Upper lobe of right lung (tissue), 1 donor: ENCODE results near the gene TADA1. TPM values are rescaled to one million over a fixed set of nuclear protein-coding genes. Genes with fewer than 3 reads are reported as not detected.

ENCODE experiments used
- ATAC-seq: fragments of 200-7000 bp; cut with Tn5 transposase; one replicate; pipeline ENCODE4 v1.9.1; 2020; ENCODE audit warnings: mild to moderate bottlenecking, moderate library complexity
- DNase-seq: peaks from one replicate; pipeline ENCODE4 v3.0.0-alpha.2; 2020
- H3K27ac ChIP-seq: fragments of 200-600 bp; one replicate; pipeline ENCODE4 v1.8.0; 2022
- H3K27me3 ChIP-seq: fragments of 200-600 bp; one replicate; pipeline ENCODE4 v1.8.0; 2022; ENCODE audit warnings: mild to moderate bottlenecking
- H3K36me3 ChIP-seq: fragments of 200-600 bp; one replicate; pipeline ENCODE4 v1.8.0; 2022
- H3K4me1 ChIP-seq: fragments of 200-600 bp; one replicate; pipeline ENCODE4 v1.8.0; 2022
- H3K4me3 ChIP-seq: fragments of 200-600 bp; one replicate; pipeline ENCODE4 v1.8.0; 2022; ENCODE audit warnings: mild to moderate bottlenecking
- H3K9me3 ChIP-seq: fragments of 200-600 bp; one replicate; pipeline ENCODE4 v1.8.0; 2022
- intact Hi-C: fragments of 100-400 bp; cut with DNase I; formaldehyde crosslinking; loops from one replicate; pipeline ENCODE4 v1.11.0; 2022
- long read RNA-seq: library from polyadenylated mRNA; unstranded; transcript quantifications from one replicate; pipeline ENCODE4 v2.0.0, GENCODE V29; 2021
- total RNA-seq: library from RNA; stranded (reverse); fragmentation: NEBNext Ultra II Directional; extraction: Animal tissue kit (Norgen Biotek cat#: 25700); gene quantifications from one replicate; pipeline ENCODE4 v1.2.1, GENCODE V29; 2021
- TF ChIP-seq, protein P1 (sequence below): fragments of 200-600 bp; IDR thresholded peaks from one replicate; pipeline ENCODE4 v1.8.0; 2022; ENCODE audit warnings: antibody characterized with exemption
- donor health status: DM: no; HTN: yes; CAD: no; lungs with severe emphysema.

The TADA1 gene, protein sequence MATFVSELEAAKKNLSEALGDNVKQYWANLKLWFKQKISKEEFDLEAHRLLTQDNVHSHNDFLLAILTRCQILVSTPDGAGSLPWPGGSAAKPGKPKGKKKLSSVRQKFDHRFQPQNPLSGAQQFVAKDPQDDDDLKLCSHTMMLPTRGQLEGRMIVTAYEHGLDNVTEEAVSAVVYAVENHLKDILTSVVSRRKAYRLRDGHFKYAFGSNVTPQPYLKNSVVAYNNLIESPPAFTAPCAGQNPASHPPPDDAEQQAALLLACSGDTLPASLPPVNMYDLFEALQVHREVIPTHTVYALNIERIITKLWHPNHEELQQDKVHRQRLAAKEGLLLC
- total RNA-seq, result 9.5 TPM
- long read RNA-seq, transcript TADA1-201 (8 exons, 2,159 nt), result major isoform, 23 of 31 reads
- long read RNA-seq, partial matches to known transcripts, result 1 of 31 reads
- long read RNA-seq, other reads (novel, unspliced or antisense), result 7 of 31 reads

DNA sequence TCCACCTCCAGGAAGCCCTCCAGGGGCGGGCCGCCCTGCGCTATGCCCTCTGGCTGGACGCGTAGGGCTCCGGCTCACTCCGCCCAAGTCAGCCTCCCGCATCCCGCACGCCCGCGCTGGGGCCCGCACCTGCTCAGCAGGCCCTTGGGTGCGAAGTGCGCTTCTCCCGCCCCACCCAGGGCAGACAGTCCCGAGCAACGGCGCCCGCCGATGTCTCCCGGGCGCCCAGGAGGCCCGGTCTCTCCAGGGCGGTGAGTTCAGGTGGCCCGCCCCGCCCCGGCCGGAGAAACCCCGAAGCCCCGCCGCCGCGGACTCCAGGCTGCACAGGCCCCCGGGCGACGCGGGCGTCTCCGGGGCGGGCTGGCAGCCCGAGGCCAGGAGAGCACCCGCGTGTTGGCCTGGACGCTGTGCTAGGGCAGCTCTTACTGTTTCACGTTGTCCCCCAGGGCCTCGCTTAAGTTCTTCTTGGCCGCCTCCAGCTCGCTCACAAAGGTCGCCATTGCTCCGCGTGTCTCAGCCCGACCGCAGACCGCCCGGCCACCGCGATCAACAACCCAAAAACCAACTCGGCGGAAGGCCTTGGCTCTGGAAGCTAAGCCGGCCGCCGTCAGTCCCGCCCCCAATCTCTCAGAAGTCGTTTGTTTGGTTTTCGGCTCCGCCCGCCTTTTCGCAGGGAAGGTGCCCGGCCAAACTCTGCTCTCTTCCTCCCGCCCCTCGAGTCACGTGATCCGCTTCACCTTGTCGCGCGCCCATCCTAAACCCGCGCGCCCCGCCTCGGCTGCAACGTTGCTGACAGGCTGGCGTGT lies at the start of gene TADA1:
TSS of gene TADA1 (minus strand) at position 531 of the 806 bp plus-strand sequence. CDS start at position 500, 31 bp downstream.
- H3K4me1 ChIP-seq, result peaks cover 22% of the 10 kb centered on the region
- H3K27ac ChIP-seq, result peak within 1 kb of the TSS; percentile 95
- peak; percentile 99 for DNase-seq
- no peaks in the 10 kb centered on the region for H3K36me3 ChIP-seq
- H3K4me3 ChIP-seq, result peak within 1 kb of the TSS; percentile 96
- ATAC-seq, result peak; percentile 97
- TF ChIP-seq, protein P1, sequence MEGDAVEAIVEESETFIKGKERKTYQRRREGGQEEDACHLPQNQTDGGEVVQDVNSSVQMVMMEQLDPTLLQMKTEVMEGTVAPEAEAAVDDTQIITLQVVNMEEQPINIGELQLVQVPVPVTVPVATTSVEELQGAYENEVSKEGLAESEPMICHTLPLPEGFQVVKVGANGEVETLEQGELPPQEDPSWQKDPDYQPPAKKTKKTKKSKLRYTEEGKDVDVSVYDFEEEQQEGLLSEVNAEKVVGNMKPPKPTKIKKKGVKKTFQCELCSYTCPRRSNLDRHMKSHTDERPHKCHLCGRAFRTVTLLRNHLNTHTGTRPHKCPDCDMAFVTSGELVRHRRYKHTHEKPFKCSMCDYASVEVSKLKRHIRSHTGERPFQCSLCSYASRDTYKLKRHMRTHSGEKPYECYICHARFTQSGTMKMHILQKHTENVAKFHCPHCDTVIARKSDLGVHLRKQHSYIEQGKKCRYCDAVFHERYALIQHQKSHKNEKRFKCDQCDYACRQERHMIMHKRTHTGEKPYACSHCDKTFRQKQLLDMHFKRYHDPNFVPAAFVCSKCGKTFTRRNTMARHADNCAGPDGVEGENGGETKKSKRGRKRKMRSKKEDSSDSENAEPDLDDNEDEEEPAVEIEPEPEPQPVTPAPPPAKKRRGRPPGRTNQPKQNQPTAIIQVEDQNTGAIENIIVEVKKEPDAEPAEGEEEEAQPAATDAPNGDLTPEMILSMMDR, result no peak
- H3K27me3 ChIP-seq, result no peaks in the 10 kb centered on the region
- intact Hi-C loops, result no loop called here
- H3K9me3 ChIP-seq, result no peaks in the 10 kb centered on the region

DNA sequence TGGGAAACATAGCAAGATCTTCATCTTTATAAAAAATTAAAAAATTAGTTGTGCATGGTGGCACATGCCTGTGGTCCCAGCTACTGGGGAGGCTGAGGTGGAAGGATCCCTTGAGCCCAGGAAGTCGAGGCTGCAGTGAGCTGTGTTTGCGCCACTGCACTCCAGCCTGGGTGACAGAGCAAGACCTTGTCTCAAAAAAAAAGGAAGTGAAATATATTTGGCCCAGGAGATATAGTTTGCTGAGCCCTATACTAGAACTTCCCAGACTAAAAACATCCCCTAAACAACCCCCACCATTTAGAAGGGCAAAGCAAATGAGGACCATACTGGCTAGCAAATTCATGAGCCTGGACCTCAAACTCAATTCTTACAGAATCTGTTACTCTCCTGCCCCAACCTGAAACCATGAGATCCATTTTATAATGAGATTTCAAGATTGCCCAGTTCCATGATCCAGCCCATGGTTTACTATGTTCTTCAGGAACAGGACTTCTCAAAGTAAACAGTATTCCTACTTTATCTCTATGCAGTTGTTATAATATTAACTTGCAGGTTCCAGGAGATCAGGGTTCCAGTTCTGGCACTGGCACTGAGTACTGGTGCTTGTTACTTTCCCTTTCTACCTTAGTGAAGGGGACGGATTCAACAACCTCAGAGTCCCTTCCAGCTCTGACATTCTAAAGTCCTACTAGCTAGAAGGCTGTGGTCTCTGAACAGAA lies 48.9 kb upstream of the TADA1 start:
- H3K4me1 ChIP-seq, result no peaks in the 10 kb centered on the region
- H3K9me3 ChIP-seq, result no peaks in the 10 kb centered on the region
- no peaks in the 10 kb centered on the region for H3K36me3 ChIP-seq
- intact Hi-C loops, result no loop called here
- DNase-seq, result no peak
- no peak overlapping the region for H3K4me3 ChIP-seq
- peaks cover 24% of the 10 kb centered on the region for H3K27me3 ChIP-seq
- ATAC-seq, result no peak
- H3K27ac ChIP-seq, result no peak overlapping the region
- TF ChIP-seq, protein P1, result no peak

DNA sequence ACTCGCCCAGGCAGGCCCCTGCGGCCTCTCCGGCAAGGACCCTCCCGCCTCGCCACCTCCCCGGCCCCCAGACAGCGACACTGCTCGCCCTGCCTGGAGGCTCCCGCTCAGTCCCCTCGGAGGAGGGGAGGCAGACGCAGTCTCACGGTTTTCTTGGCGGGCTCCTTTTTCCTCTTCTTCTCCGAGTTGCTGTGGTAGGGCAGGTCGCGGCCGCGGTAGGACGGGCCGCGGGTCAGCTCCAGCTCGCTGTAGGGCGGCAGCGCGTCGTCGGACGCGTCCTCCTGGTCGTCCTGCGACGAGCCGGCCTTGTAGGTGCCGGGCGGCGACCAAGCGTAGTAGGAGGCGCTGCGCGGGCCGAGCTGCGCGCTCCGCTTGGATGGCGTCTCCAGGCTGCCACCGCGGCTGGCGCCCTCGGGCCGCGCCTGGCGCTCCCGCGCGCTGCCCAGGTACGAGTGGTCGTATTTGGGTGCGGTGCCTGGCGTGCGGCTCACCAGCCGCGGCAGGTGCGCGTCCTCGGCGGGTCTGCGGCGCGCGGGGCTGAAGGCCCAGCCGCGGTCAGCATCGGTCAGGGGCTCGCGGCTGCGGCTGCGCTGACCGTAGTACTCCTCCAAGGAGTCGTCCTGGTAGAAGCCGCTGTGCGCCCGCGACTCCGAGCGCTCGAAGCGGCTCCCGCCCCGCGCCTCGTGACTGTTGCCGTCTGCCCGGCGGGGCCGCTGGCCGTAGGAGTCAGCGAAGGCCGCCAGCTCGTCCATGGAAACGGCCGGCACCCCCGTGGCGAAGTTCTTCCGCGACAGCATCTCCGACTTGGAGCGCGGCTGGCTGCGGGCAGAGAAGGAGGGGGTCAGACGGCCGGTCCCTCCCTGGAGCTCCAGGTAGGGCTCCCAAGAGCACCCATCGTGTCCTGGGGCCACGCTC lies 44.8 kb upstream of the TADA1 start:
- Histone ChIP-seq H3K9me3 (no peaks in the 10 kb centered on the region), H3K27ac (no peak overlapping the region), H3K4me1 (no peaks in the 10 kb centered on the region), H3K4me3 (peak overlapping the region; percentile 29), H3K27me3 (peaks cover 27% of the 10 kb centered on the region), H3K36me3 (no peaks in the 10 kb centered on the region)
- ATAC-seq, result peak; percentile 37
- DNase-seq, result peak; percentile 60
- TF ChIP-seq, protein P1, result no peak
- intact Hi-C loops, result no loop called here

DNA sequence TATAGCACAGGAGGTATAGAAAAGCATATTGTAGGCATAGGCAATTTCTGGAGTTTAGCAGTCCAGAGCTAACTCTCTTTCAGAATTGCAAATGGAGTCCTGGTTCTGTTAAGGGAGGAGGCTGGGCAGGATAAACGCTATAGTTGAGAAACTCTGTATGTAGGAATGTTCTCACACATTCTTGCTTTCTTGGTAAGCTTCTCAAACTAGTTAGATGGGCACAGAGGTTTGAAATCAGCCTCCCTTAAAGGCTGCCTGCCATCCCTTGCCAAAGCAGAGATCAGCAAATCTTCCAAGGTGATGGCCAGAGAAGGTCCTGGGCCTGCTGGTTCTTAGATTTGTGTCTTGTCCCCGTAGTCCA lies 42.9 kb upstream of the TADA1 start:
- H3K27me3 ChIP-seq, result peaks cover 27% of the 10 kb centered on the region
- no peak for DNase-seq
- TF ChIP-seq, protein P1, result no peak
- H3K9me3 ChIP-seq, result no peaks in the 10 kb centered on the region
- no peak overlapping the region for H3K4me3 ChIP-seq
- H3K36me3 ChIP-seq, result no peaks in the 10 kb centered on the region
- H3K27ac ChIP-seq, result no peak overlapping the region
- no peak for ATAC-seq
- intact Hi-C loops, result no loop called here
- no peaks in the 10 kb centered on the region for H3K4me1 ChIP-seq
